CD1c-positive myeloid dendritic cell (primary cell): ENCODE results near the gene ATP5IF1.
A peak's percentile ranks its signal among the peaks of the same experiment; 100 is the strongest.

ENCODE experiments used
- DNase-seq: peaks from one replicate; pipeline ENCODE4 v3.0.0-alpha.2; 2016; ENCODE audit errors: extremely low spot score

ATP5IF1 gene

GRCh38 chr1:28265577-28265976 lies 29.7 kb downstream of the ATP5IF1 start:
- DNase-seq: no peak

- no peak for DNase-seq
Observed at GRCh38 chr1:28266920-28267322, 31.0 kb downstream of the ATP5IF1 start.

GRCh38 chr1:28267633-28268032 lies 31.7 kb downstream of the ATP5IF1 start:
- no peak for DNase-seq

GRCh38 chr1:28269529-28269928 lies 33.6 kb downstream of the ATP5IF1 start:
- DNase-seq: no peak

- no peak for DNase-seq
Observed at GRCh38 chr1:28272215-28272852, 36.4 kb downstream of the ATP5IF1 start.

- no peak for DNase-seq
Observed at GRCh38 chr1:28273216-28273860, 37.4 kb downstream of the ATP5IF1 start.

- DNase-seq: no peak
Observed at GRCh38 chr1:28278763-28279162, 42.8 kb downstream of the ATP5IF1 start.

GRCh38 chr1:28279721-28280120 lies 43.8 kb downstream of the ATP5IF1 start:
- no peak for DNase-seq

- DNase-seq: peak; percentile 35
Observed at GRCh38 chr1:28280501-28280900, 44.6 kb downstream of the ATP5IF1 start.

- peak; percentile 78 for DNase-seq
Observed at GRCh38 chr1:28280977-28281381, 45.1 kb downstream of the ATP5IF1 start.

GRCh38 chr1:28281608-28282425 lies 45.9 kb downstream of the ATP5IF1 start:
- no peak for DNase-seq

- peak; percentile 89 for DNase-seq
Observed at GRCh38 chr1:28282426-28283407, 46.8 kb downstream of the ATP5IF1 start.

GRCh38 chr1:28286111-28286510 lies 50.2 kb downstream of the ATP5IF1 start:
- DNase-seq: peak; percentile 38
